Activated naive CD8-positive, alpha-beta T cell treated with anti-CD3 and anti-CD28 coated beads, Interleukin-2, amount 10 ng/mL, durations not matched to agents 7 days and 5 days (primary cell): Measurements from ENCODE around the gene CASP9. TPM values are rescaled to one million over a fixed set of nuclear protein-coding genes. Genes with fewer than 3 reads are reported as not detected.
"Not testable (repeated sequence)": the region's sequence is repeated elsewhere in the genome, so short reads cannot be mapped to it uniquely, and the experiment has no call there.

Experiments used
- ATAC-seq: fragments of 150-1000 bp; cut with Tn5 transposase; one replicate; pipeline ENCODE4 v1.10.0; 2021; ENCODE audit warnings: low read depth, moderate library complexity
- POLR2A ChIA-PET: fragments of 350-600 bp; sonication (Branson Sonifier 250); formaldehyde crosslinking; loops from one replicate; lab custom pipeline; 2021; ENCODE audit warnings: antibody characterized with exemption; lab: Charles Lee
- DNase-seq: peaks from one replicate; pipeline ENCODE4 v3.0.0; 2021
- H3K27ac Mint-ChIP-seq: one replicate; pipeline ENCODE4 v1.8.0; 2022; ENCODE audit warnings: mild to moderate bottlenecking, mixed read lengths
- H3K27me3 Mint-ChIP-seq: one replicate; pipeline ENCODE4 v1.8.0; 2022; ENCODE audit warnings: mild to moderate bottlenecking, moderate library complexity, mixed read lengths
- H3K36me3 Mint-ChIP-seq: one replicate; pipeline ENCODE4 v1.8.0; 2021; ENCODE audit warnings: mild to moderate bottlenecking, mixed read lengths
- H3K4me1 Mint-ChIP-seq: one replicate; pipeline ENCODE4 v1.8.0; 2021; ENCODE audit warnings: mixed read lengths
- H3K4me3 Mint-ChIP-seq: one replicate; pipeline ENCODE4 v1.8.0; 2022; ENCODE audit warnings: mild to moderate bottlenecking, moderate library complexity, mixed read lengths
- H3K9me3 Mint-ChIP-seq: one replicate; pipeline ENCODE4 v1.8.0; 2021; ENCODE audit warnings: mixed read lengths
- total RNA-seq, 2 experiments: library from RNA; stranded (reverse); gene quantifications; one replicate each; pipeline ENCODE4 v1.2.3, GENCODE V29; 2021

Gene CASP9
- total RNA-seq, 2 experiments from 2014 or later, result 9.6 to 13.7 TPM

- POLR2A ChIA-PET, result no interaction called here
- Mint-ChIP-seq H3K27ac (no peak overlapping the region), H3K27me3 (no peaks in the 10 kb centered on the region), H3K4me1 (peaks cover 31% of the 10 kb centered on the region), H3K36me3 (peaks cover 3% of the 10 kb centered on the region), H3K4me3 (no peak overlapping the region), H3K9me3 (no peaks in the 10 kb centered on the region)
- DNase-seq, result no peak
- no peak for ATAC-seq
These were observed 1.5 kb downstream of the CASP9 start for GRCh38 chr1:15522551-15522950.

DNA sequence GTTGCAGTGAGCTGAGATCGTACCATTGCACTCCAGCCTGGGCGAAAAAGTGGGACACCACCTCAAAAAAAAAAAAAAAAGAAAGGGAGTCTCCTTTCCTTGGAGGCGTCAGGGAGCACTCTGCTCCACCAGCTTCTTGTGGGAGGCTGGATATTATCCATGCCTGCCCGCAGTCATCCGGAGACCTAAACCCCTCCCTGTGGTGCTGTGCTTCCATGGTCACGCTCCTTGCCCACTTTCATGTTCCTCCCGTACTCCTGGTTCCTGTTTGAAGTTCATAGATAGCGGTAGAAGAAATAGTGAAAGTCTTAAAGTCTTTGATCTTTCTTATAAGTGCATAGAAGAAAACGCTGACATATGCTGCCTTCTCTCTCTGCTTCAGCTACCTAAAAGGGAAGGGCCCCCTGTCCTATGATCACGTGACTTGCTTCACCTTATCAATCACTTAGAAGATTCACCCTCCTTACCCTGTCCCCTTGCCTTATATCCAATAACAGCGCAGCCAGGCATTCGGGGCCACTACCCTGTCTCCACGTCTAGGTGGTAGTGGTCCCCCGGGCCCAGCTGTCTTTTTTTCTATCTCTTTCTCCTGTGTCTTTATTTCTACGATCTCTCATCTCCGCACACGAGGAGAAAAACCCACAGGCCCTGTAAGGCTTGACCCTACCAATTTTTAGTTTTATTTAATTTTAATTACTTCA lies 2.7 kb downstream of the CASP9 start:
- H3K27ac Mint-ChIP-seq, H3K4me3 Mint-ChIP-seq, H3K9me3 Mint-ChIP-seq, DNase-seq, H3K27me3 Mint-ChIP-seq, ATAC-seq: not testable (repeated sequence)
- Mint-ChIP-seq H3K36me3 (peaks cover 13% of the 10 kb centered on the region), H3K4me1 (peaks cover 26% of the 10 kb centered on the region)
- POLR2A ChIA-PET, result interaction anchor here (0.6 kb wide), 1 partner anchor 33 kb away, joined by 3 read pairs; no protein-coding TSS in a partner anchor

- H3K9me3 Mint-ChIP-seq, result no peaks in the 10 kb centered on the region
- POLR2A ChIA-PET, result no interaction called here
- H3K36me3 Mint-ChIP-seq, result peaks cover 23% of the 10 kb centered on the region
- ATAC-seq (no peak), DNase-seq (no peak)
- H3K27ac Mint-ChIP-seq, result no peak overlapping the region
- H3K27me3 Mint-ChIP-seq, result no peaks in the 10 kb centered on the region
- no peak overlapping the region for H3K4me3 Mint-ChIP-seq
- peaks cover 25% of the 10 kb centered on the region for H3K4me1 Mint-ChIP-seq
These were observed 4.4 kb downstream of the CASP9 start for GRCh38 chr1:15519625-15520024.

DNA sequence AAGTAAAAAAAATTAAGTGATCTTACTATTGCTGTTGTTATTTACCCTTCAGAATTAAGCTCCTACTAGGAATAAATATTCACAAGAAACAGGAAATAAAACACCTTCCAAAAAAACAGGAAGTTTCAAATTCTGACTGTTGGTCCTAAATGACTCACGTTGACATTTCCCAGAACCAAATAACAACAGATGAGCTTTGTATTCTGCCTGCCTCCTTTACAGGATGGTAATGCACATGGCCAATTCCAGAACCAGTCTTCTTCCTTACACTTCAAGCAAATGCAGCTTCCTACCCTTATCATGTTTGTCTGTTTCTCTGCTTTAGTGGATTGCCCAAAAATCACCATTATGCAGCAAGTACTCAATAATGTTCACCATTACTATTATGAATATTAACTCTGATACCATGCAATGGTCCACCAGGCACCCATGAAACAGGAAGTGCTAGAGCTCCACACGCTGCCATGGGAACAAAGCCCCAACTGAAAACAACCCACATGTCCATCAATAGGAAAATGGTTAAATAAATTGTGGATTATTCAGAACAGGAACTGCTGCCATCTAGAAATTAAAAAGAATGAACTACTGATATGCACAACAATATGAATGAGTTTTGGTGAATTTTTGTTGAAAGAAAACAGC lies 8.9 kb downstream of the CASP9 start:
- Mint-ChIP-seq H3K4me3 (peak overlapping the region; percentile 39), H3K4me1 (peaks cover 12% of the 10 kb centered on the region), H3K27me3 (no peaks in the 10 kb centered on the region), H3K9me3 (no peaks in the 10 kb centered on the region), H3K27ac (peak overlapping the region; percentile 69), H3K36me3 (peaks cover 29% of the 10 kb centered on the region)
- DNase-seq (no peak), ATAC-seq (no peak)
- POLR2A ChIA-PET, result no interaction called here

GRCh38 chr1:15514557-15514956 lies 9.5 kb downstream of the CASP9 start:
- POLR2A ChIA-PET, ATAC-seq, H3K4me3 Mint-ChIP-seq, H3K9me3 Mint-ChIP-seq, DNase-seq, H3K27me3 Mint-ChIP-seq: not testable (repeated sequence)
- H3K27ac Mint-ChIP-seq, result peak overlapping the region; percentile 52
- H3K36me3 Mint-ChIP-seq, result peaks cover 29% of the 10 kb centered on the region
- peaks cover 12% of the 10 kb centered on the region for H3K4me1 Mint-ChIP-seq

DNA sequence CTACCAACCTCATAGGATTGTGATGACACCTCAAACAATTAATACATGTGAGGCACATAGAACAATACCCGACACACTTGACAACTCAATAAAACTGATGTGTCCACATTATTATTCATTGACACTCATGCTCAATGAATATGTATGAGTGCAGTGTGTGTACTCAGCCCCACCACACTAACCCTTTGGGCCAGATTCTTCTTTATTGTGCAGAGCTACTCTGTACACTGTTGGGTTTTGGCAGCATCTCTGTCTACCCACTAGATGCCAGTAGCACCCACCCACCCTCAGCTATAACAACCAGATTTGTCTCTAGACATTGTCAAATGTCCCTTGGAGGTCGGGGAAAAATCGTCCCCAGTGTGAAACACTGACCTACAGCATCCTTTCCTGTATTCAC lies 10.1 kb downstream of the CASP9 start:
- ATAC-seq (no peak), DNase-seq (no peak)
- H3K4me1 Mint-ChIP-seq, result peaks cover 12% of the 10 kb centered on the region
- no peak overlapping the region for H3K4me3 Mint-ChIP-seq
- H3K36me3 Mint-ChIP-seq, result peaks cover 27% of the 10 kb centered on the region
- H3K27me3 Mint-ChIP-seq, result no peaks in the 10 kb centered on the region
- H3K9me3 Mint-ChIP-seq, result no peaks in the 10 kb centered on the region
- POLR2A ChIA-PET, result interaction anchor here (0.6 kb wide), 1 partner anchor 13 kb away, joined by 3 read pairs; the partner anchor contains the start of gene DNAJC16
- peak overlapping the region; percentile 52 for H3K27ac Mint-ChIP-seq

DNA sequence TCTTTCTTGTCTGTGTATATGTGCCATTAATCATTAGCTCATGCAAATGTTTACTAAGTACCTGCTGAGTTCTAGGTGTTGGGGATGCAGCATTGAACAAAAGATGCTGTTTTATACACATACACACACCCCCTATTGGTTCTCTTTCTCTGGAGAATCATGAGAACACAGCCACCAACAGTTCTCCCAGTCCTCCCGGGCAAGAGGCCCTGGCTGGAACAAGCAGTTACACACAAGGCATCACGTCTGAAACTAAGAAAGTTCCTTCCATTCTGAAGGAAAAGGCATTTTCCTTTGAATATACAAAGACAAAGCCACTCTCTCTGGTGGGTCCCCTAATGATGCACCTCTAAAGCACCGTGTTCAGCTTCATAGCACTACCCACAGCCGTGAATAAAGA lies 10.8 kb downstream of the CASP9 start:
- peak overlapping the region; percentile 56 for H3K27ac Mint-ChIP-seq
- POLR2A ChIA-PET, result interaction anchor here (0.6 kb wide), 1 partner anchor 14 kb away, joined by 3 read pairs; the partner anchor contains the start of gene DNAJC16
- no peak overlapping the region for H3K4me3 Mint-ChIP-seq
- ATAC-seq (no peak), DNase-seq (no peak)
- H3K9me3 Mint-ChIP-seq, result no peaks in the 10 kb centered on the region
- H3K4me1 Mint-ChIP-seq, result peaks cover 12% of the 10 kb centered on the region
- peaks cover 27% of the 10 kb centered on the region for H3K36me3 Mint-ChIP-seq
- no peaks in the 10 kb centered on the region for H3K27me3 Mint-ChIP-seq

GRCh38 chr1:15510611-15511405 lies 13.2 kb downstream of the CASP9 start:
- H3K9me3 Mint-ChIP-seq, result no peaks in the 10 kb centered on the region
- POLR2A ChIA-PET, result no interaction called here
- H3K4me3 Mint-ChIP-seq, result no peak overlapping the region
- no peak for ATAC-seq
- H3K27ac Mint-ChIP-seq, result no peak overlapping the region
- H3K4me1 Mint-ChIP-seq, result peaks cover 12% of the 10 kb centered on the region
- peaks cover 16% of the 10 kb centered on the region for H3K36me3 Mint-ChIP-seq
- no peaks in the 10 kb centered on the region for H3K27me3 Mint-ChIP-seq
- no peak for DNase-seq

DNA sequence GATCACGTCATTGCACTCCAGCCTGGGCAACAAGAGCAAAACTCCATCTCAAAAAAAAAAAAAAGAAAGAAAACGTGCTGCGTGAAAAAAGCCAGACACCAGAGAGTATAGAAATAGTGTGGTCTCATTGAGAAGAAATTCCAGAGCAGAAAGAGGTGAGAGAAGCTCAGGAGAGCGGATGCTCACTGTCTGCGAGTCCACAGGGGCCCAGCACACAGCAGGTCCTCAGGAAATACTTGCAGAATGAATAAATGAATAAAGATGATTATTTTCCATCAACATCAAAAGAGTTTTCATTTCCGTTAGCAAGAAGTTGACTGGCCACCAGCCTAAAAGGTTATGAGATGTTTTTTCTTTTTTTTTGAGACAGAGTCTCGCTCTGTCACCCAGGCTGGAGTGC lies 14.4 kb downstream of the CASP9 start:
- H3K4me3 Mint-ChIP-seq, result no peak overlapping the region
- POLR2A ChIA-PET, result no interaction called here
- ATAC-seq (no peak), DNase-seq (no peak)
- no peak overlapping the region for H3K27ac Mint-ChIP-seq
- H3K4me1 Mint-ChIP-seq, result peaks cover 3% of the 10 kb centered on the region
- no peaks in the 10 kb centered on the region for H3K9me3 Mint-ChIP-seq
- no peaks in the 10 kb centered on the region for H3K27me3 Mint-ChIP-seq
- peaks cover 7% of the 10 kb centered on the region for H3K36me3 Mint-ChIP-seq

DNA sequence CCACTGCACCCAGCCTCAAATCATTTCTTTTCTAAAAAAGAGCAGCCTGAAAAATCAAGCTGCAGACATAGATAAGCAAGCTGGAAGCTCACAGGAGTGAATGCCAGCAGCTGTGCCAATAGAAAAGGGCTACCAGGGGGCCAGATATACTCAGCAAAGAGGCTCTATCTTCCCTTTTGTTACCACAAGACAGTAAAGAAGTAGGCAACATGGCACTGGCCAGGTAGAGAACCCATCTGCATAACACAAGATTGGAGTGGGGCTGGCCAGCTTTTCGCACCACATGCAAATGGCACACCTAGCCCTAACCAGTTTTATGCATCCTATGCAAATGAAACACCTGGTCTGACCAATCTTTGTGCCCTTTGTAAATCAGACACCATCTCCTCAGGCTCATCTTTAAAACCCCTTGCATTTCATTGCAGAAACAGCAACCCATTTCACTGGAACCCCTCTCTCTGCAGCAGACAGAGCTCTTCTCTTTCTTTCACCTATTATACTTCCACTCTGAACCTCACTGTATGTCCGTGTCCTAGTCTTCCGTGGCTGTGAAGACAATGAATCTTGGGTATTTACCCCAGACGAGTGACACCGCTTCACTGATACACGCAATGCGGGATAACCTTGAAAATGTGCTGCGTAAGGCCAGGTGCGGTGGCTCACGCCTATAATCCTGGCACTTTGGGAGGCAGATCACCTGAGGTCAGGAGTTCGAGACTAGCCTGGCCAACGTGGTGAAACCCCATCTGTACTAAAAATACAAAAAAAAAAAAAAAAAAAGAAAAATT lies 15.1 kb downstream of the CASP9 start:
- Mint-ChIP-seq H3K4me1 (no peaks in the 10 kb centered on the region), H3K27ac (no peak overlapping the region), H3K36me3 (peaks cover 5% of the 10 kb centered on the region), H3K4me3 (no peak overlapping the region), H3K27me3 (no peaks in the 10 kb centered on the region), H3K9me3 (no peaks in the 10 kb centered on the region)
- DNase-seq (no peak), ATAC-seq (no peak)
- POLR2A ChIA-PET, result no interaction called here

GRCh38 chr1:15507278-15507677 lies 16.7 kb downstream of the CASP9 start:
- Mint-ChIP-seq H3K27ac (no peak overlapping the region), H3K27me3 (no peaks in the 10 kb centered on the region), H3K36me3 (peaks cover 3% of the 10 kb centered on the region), H3K9me3 (no peaks in the 10 kb centered on the region), H3K4me1 (no peaks in the 10 kb centered on the region), H3K4me3 (no peak overlapping the region)
- POLR2A ChIA-PET, result interaction anchor here (0.6 kb wide), 1 partner anchor 9 kb away, joined by 3 read pairs; no protein-coding TSS in a partner anchor
- no peak for DNase-seq
- ATAC-seq, result no peak

DNA sequence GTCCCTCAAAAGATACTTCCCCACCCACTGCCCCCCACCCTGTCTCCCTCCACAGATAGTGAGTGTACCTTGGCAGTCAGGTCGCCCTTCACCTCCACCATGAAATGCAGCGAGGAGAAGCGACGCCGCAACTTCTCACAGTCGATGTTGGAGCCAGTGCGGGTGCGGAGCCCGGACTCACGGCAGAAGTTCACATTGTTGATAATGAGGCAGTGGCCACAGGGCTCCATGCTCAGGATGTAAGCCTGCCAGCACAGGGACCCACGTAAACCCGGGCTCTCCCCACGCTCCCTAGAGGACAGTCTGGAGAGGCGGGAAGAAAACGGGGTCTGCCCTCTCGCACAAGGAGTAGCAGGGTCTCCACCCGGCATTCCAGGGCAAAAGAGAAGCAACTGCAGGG lies 17.2 kb downstream of the CASP9 start:
- POLR2A ChIA-PET, result interaction anchor here (0.6 kb wide), 1 partner anchor 9 kb away, joined by 3 read pairs; no protein-coding TSS in a partner anchor
- Mint-ChIP-seq H3K9me3 (no peaks in the 10 kb centered on the region), H3K27me3 (no peaks in the 10 kb centered on the region), H3K36me3 (peaks cover 3% of the 10 kb centered on the region), H3K4me1 (no peaks in the 10 kb centered on the region), H3K27ac (no peak overlapping the region), H3K4me3 (no peak overlapping the region)
- no peak for ATAC-seq
- no peak for DNase-seq

DNA sequence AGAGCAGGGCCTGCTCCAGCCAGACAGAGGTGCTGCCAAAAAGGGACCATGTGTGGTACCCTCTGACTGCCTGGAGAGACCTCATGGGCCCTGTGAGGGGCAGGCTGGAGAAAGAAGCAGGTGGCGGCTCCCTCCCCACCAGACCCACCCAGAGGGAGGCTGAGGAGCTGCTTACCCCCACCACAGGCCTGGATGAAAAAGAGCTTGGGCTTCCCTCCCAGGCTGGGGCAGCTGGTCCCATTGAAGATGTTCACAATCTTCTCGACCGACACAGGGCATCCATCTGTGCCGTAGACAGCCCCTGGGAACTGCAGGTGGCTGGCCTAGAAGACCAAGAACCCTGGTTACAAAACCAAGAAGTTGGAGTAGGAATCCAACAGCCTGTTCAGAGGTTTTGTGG lies 19.6 kb downstream of the CASP9 start:
- no peak overlapping the region for H3K27ac Mint-ChIP-seq
- no peaks in the 10 kb centered on the region for H3K9me3 Mint-ChIP-seq
- POLR2A ChIA-PET, result no interaction called here
- H3K36me3 Mint-ChIP-seq, result no peaks in the 10 kb centered on the region
- DNase-seq (no peak), ATAC-seq (no peak)
- no peak overlapping the region for H3K4me3 Mint-ChIP-seq
- H3K4me1 Mint-ChIP-seq, result no peaks in the 10 kb centered on the region
- H3K27me3 Mint-ChIP-seq, result no peaks in the 10 kb centered on the region
